ENCODE results near the gene ETFB. TPM values are rescaled to one million over a fixed set of nuclear protein-coding genes. Genes with fewer than 3 reads are reported as not detected.

ETFB gene
- total RNA-seq, 1 experiment from 2014 or later = 66.2 TPM

GRCh38 chr19:51321799-51322198 is 44.4 kb downstream of the ETFB start:
- in situ Hi-C loops (cut with HindIII; ENCODE audit: low pct_unique_long_range_greater_than_20kb, low sequenced_read_pairs) (no loop called here), intact Hi-C loops (cut with micrococcal nuclease; ENCODE audit: unreplicated experiment) (no loop called here)
- CTCF ChIA-PET = interaction anchor here (0.8 kb wide), 1 partner anchor 322 kb away, joined by 3 read pairs; no protein-coding TSS in a partner anchor
- Histone ChIP-seq H3K27me3 (ENCODE audit: control insufficient read depth, insufficient read depth, low read length) (no peaks in the 10 kb centered on the region), H3K36me3 (ENCODE audit: control insufficient read depth, insufficient read depth, low read length) (no peaks in the 10 kb centered on the region), H3K4me3 (ENCODE audit: low read depth in 2 of 2, low read length in 2 of 2) (no peak overlapping the region), H3K9me3 (ENCODE audit: control insufficient read depth, insufficient read depth, low read depth, low read length) (no peaks in the 10 kb centered on the region), H3K27ac (ENCODE audit: low read length) (no peak overlapping the region), H3K4me1 (ENCODE audit: control insufficient read depth, insufficient read depth, low read length) (no peaks in the 10 kb centered on the region)
- ATAC-seq = no peak
- POLR2A ChIA-PET = no interaction called here
- no TSS peak for BruUV-seq (replicated peaks)
- TF ChIP-seq POLR2AphosphoS5 (IDR thresholded peaks at IDR 0.05; ENCODE audit: low read depth, low read length) = no peak
- TF ChIP-seq, protein P1, sequence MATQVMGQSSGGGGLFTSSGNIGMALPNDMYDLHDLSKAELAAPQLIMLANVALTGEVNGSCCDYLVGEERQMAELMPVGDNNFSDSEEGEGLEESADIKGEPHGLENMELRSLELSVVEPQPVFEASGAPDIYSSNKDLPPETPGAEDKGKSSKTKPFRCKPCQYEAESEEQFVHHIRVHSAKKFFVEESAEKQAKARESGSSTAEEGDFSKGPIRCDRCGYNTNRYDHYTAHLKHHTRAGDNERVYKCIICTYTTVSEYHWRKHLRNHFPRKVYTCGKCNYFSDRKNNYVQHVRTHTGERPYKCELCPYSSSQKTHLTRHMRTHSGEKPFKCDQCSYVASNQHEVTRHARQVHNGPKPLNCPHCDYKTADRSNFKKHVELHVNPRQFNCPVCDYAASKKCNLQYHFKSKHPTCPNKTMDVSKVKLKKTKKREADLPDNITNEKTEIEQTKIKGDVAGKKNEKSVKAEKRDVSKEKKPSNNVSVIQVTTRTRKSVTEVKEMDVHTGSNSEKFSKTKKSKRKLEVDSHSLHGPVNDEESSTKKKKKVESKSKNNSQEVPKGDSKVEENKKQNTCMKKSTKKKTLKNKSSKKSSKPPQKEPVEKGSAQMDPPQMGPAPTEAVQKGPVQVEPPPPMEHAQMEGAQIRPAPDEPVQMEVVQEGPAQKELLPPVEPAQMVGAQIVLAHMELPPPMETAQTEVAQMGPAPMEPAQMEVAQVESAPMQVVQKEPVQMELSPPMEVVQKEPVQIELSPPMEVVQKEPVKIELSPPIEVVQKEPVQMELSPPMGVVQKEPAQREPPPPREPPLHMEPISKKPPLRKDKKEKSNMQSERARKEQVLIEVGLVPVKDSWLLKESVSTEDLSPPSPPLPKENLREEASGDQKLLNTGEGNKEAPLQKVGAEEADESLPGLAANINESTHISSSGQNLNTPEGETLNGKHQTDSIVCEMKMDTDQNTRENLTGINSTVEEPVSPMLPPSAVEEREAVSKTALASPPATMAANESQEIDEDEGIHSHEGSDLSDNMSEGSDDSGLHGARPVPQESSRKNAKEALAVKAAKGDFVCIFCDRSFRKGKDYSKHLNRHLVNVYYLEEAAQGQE (IDR thresholded peaks at IDR 0.05; ENCODE audit: insufficient read depth in 1 of 2, low read depth in 2 of 2, low read length in 1 of 2) = no peak
- TF ChIP-seq TCF7L2 (IDR thresholded peaks at IDR 0.05; ENCODE audit: low read depth, low read length) = no peak
- TF ChIP-seq SIN3A (IDR thresholded peaks at IDR 0.05; ENCODE audit: borderline replicate concordance, insufficient read depth, low read depth, low read length) = no peak
- TF ChIP-seq, protein P2, sequence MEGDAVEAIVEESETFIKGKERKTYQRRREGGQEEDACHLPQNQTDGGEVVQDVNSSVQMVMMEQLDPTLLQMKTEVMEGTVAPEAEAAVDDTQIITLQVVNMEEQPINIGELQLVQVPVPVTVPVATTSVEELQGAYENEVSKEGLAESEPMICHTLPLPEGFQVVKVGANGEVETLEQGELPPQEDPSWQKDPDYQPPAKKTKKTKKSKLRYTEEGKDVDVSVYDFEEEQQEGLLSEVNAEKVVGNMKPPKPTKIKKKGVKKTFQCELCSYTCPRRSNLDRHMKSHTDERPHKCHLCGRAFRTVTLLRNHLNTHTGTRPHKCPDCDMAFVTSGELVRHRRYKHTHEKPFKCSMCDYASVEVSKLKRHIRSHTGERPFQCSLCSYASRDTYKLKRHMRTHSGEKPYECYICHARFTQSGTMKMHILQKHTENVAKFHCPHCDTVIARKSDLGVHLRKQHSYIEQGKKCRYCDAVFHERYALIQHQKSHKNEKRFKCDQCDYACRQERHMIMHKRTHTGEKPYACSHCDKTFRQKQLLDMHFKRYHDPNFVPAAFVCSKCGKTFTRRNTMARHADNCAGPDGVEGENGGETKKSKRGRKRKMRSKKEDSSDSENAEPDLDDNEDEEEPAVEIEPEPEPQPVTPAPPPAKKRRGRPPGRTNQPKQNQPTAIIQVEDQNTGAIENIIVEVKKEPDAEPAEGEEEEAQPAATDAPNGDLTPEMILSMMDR (IDR thresholded peaks at IDR 0.05) = no peak
- DNase-seq (ENCODE audit: low read depth, low spot score) = no peak

GRCh38 chr19:51320280-51320657 is 45.9 kb downstream of the ETFB start:
- no peak overlapping the region for H3K27ac ChIP-seq (ENCODE audit: low read length)
- ChIA-PET POLR2A (no interaction called here), CTCF (no interaction called here)
- no TSS peak for BruUV-seq (replicated peaks)
- no peak for ATAC-seq
- H3K9me3 ChIP-seq (ENCODE audit: control insufficient read depth, insufficient read depth, low read depth, low read length) = no peaks in the 10 kb centered on the region
- no peaks in the 10 kb centered on the region for H3K27me3 ChIP-seq (ENCODE audit: control insufficient read depth, insufficient read depth, low read length)
- H3K36me3 ChIP-seq (ENCODE audit: control insufficient read depth, insufficient read depth, low read length) = no peaks in the 10 kb centered on the region
- no peak for TF ChIP-seq POLR2AphosphoS5 (IDR thresholded peaks at IDR 0.05; ENCODE audit: low read depth, low read length)
- H3K4me3 ChIP-seq (ENCODE audit: low read depth in 2 of 2, low read length in 2 of 2) = no peak overlapping the region
- no peaks in the 10 kb centered on the region for H3K4me1 ChIP-seq (ENCODE audit: control insufficient read depth, insufficient read depth, low read length)
- intact Hi-C loops (cut with micrococcal nuclease; ENCODE audit: unreplicated experiment) = no loop called here
- DNase-seq (ENCODE audit: low read depth, low spot score) = no peak
- in situ Hi-C loops (cut with HindIII; ENCODE audit: low pct_unique_long_range_greater_than_20kb, low sequenced_read_pairs) = no loop called here

- H3K36me3 ChIP-seq (ENCODE audit: control insufficient read depth, insufficient read depth, low read length) = no peaks in the 10 kb centered on the region
- no peak for DNase-seq (ENCODE audit: low read depth, low spot score)
- ChIA-PET CTCF (no interaction called here), POLR2A (no interaction called here)
- no peak overlapping the region for H3K4me3 ChIP-seq (ENCODE audit: low read depth in 2 of 2, low read length in 2 of 2)
- no peak overlapping the region for H3K27ac ChIP-seq (ENCODE audit: low read length)
- intact Hi-C loops (cut with micrococcal nuclease; ENCODE audit: unreplicated experiment) = no loop called here
- H3K4me1 ChIP-seq (ENCODE audit: control insufficient read depth, insufficient read depth, low read length) = no peaks in the 10 kb centered on the region
- in situ Hi-C loops (cut with HindIII; ENCODE audit: low pct_unique_long_range_greater_than_20kb, low sequenced_read_pairs) = no loop called here
- ATAC-seq = no peak
- TF ChIP-seq, protein P1 (IDR thresholded peaks at IDR 0.05; ENCODE audit: insufficient read depth in 1 of 2, low read depth in 2 of 2, low read length in 1 of 2) = no peak
- TF ChIP-seq SIN3A (IDR thresholded peaks at IDR 0.05; ENCODE audit: borderline replicate concordance, insufficient read depth, low read depth, low read length) (no peak), POLR2AphosphoS5 (IDR thresholded peaks at IDR 0.05; ENCODE audit: low read depth, low read length) (no peak), TCF7L2 (IDR thresholded peaks at IDR 0.05; ENCODE audit: low read depth, low read length) (no peak)
- TF ChIP-seq, protein P2 (IDR thresholded peaks at IDR 0.05) = no peak
- H3K27me3 ChIP-seq (ENCODE audit: control insufficient read depth, insufficient read depth, low read length) = no peaks in the 10 kb centered on the region
- no TSS peak for BruUV-seq (replicated peaks)
- no peaks in the 10 kb centered on the region for H3K9me3 ChIP-seq (ENCODE audit: control insufficient read depth, insufficient read depth, low read depth, low read length)
Measured at GRCh38 chr19:51319649-51320279, 46.4 kb downstream of the ETFB start.

All from Panc1 (cell line).